Right lobe of liver (tissue), 4 donors: ENCODE results near the gene PIP5K1B.

Experiments used
- POLR2A ChIP-seq: fragments of 450-650 bp; IDR thresholded peaks from one replicate; pipeline ENCODE4 v1.6.1; 2017; ENCODE audit warnings: antibody characterized with exemption, mild to moderate bottlenecking
- TF ChIP-seq, protein P1 (sequence below), 4 donors: fragments of 200-600 bp in 3 of 4; fragments of 450-650 bp in 1 of 4; IDR thresholded peaks; one replicate each; pipeline versions ENCODE4 v1.5.1 to v1.8.0; 2016 to 2022; ENCODE audit warnings: antibody characterized with exemption in 4 of 4, mild to moderate bottlenecking in 2 of 4
- donor health status: DM: no; HTN: no; CAD: no.
- donor health status: DM: no; HTN: no; CAD: no.
- donor health status: DM: no; HTN: yes; CAD: no.

DNA sequence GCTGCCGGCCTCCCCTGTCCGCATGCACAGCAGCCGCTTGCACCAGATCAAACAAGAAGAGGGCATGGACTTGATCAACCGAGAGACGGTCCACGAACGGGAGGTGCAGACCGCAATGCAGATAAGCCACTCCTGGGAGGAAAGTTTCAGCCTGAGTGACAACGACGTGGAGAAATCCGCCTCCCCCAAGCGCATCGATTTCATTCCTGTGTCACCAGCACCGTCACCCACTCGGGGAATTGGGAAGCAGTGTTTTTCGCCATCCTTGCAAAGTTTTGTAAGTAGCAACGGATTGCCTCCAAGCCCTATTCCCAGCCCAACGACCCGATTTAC, 75.3 kb downstream of the PIP5K1B start:
- TF ChIP-seq, protein P1, sequence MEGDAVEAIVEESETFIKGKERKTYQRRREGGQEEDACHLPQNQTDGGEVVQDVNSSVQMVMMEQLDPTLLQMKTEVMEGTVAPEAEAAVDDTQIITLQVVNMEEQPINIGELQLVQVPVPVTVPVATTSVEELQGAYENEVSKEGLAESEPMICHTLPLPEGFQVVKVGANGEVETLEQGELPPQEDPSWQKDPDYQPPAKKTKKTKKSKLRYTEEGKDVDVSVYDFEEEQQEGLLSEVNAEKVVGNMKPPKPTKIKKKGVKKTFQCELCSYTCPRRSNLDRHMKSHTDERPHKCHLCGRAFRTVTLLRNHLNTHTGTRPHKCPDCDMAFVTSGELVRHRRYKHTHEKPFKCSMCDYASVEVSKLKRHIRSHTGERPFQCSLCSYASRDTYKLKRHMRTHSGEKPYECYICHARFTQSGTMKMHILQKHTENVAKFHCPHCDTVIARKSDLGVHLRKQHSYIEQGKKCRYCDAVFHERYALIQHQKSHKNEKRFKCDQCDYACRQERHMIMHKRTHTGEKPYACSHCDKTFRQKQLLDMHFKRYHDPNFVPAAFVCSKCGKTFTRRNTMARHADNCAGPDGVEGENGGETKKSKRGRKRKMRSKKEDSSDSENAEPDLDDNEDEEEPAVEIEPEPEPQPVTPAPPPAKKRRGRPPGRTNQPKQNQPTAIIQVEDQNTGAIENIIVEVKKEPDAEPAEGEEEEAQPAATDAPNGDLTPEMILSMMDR (IDR thresholded peaks at IDR 0.05): no peak
- TF ChIP-seq POLR2A: no peak
